Thyroid gland (tissue), 4 donors: ENCODE measurements around the gene CFAP99. TPM values are rescaled to one million over a fixed set of nuclear protein-coding genes. Genes with fewer than 3 reads are reported as not detected.

ENCODE experiments used
- DNase-seq, 2 donors: peaks; one replicate each; pipeline ENCODE4 v3.0.0-alpha.2; 2019
- H3K27ac ChIP-seq, 3 donors: fragments of 200-600 bp; sonication (generic); 1 replicate in 2 of 3; 2 replicates in 1 of 3; pipeline ENCODE4 v1.5.1; 2016 to 2019; ENCODE audit warnings: mild to moderate bottlenecking in 1 of 3, moderate library complexity in 1 of 3
- H3K27me3 ChIP-seq: fragments of 200-600 bp; sonication (generic); one replicate; pipeline ENCODE4 v1.5.1; 2019
- H3K36me3 ChIP-seq, 2 donors: fragments of 200-600 bp; sonication (generic); one replicate each; pipeline ENCODE4 v1.5.1; 2016 to 2019
- H3K4me1 ChIP-seq, 2 donors: fragments of 200-600 bp; sonication (generic); one replicate each; pipeline ENCODE4 v1.5.1; 2017 to 2019
- H3K4me3 ChIP-seq, 3 donors: fragments of 200-600 bp; sonication (generic); replicated peaks in 1 of 3; 1 replicate in 2 of 3; 2 replicates in 1 of 3; pipeline ENCODE4 v1.5.1; 2016; ENCODE audit warnings: mild to moderate bottlenecking in 1 of 3
- H3K9me3 ChIP-seq: fragments of 200-600 bp; sonication (generic); one replicate; pipeline ENCODE4 v1.5.1; 2017
- POLR2A ChIP-seq, 2 donors: fragments of 450-650 bp; IDR thresholded peaks; one replicate each; pipeline ENCODE4 v1.6.1; 2017; ENCODE audit warnings: antibody characterized with exemption in 2 of 2, mild to moderate bottlenecking in 2 of 2, moderate library complexity in 1 of 2
- WGBS, 2 donors: methylation state at CpG; one replicate each; pipeline ENCODE4 v1.1.5; 2017; 5-methylcytosine and 5-hydroxymethylcytosine counted together
- intact Hi-C: fragments of 100-400 bp; cut with DNase I; formaldehyde crosslinking; loops from one replicate; pipeline ENCODE4 v1.15.1; 2023
- total RNA-seq, 4 donors: library from RNA; depleted of rRNA; stranded (reverse); fragments of >200 nt; gene quantifications; one replicate each; pipeline ENCODE4 v1.2.3, GENCODE V29; 2016
- TF ChIP-seq, protein P1 (sequence below), 6 experiments: fragments of 200-600 bp in 3 of 6; fragments of 450-650 bp in 3 of 6; sonication (generic) in 3 of 6; IDR thresholded peaks; one replicate each; pipeline ENCODE4 v1.5.1; 2016 to 2019; ENCODE audit warnings: antibody characterized with exemption in 6 of 6, mild to moderate bottlenecking in 2 of 6, inconsistent platforms in 1 of 6, moderate library complexity in 1 of 6

The CFAP99 gene
- total RNA-seq, 4 donors from 2014 or later: 0.27 to 1.9 (median 1.1) TPM; not detected in 1

DNA sequence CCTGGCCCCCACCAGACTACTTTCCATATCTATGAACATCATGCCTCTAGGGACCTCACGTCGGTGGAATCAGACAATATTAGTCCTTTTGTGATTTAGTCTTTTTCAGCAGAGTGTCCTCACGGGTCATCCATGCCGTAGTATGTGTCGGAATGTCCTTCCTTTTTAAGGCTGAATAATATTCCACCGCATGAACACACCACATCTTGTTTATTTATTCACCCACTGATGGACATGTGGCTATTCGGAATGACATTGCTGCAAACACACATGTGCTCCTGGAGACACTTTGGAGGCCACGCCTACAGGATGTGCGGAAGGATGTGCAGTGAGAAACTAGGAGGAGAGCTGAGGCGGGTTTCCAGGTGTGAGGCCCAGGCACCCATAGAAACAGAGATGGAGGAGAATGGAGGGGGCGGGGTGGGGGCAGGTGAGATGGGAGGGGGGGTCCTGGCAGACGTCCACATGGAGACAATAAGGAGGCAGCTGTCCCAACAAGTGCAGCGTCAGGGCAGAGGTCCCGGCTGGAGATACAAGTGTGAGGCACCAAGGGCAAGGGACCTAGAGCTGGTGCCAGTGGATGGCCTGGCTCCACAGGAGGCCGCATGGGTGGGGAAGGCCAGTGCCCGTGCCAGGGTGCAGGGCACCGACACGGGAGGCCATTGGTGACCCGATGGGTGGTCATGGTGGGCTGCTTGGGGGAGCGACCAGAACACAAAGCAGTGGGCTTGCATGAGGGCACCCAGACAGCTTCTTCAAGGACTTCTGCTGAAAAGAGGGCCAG is 21.0 kb upstream of the CFAP99 start:
- no peaks in the 10 kb centered on the region for H3K36me3 ChIP-seq
- H3K9me3 ChIP-seq: no peaks in the 10 kb centered on the region
- no peaks in the 10 kb centered on the region for H3K27me3 ChIP-seq
- H3K4me1 ChIP-seq: peaks cover 4 to 24% of the 10 kb centered on the region in 2 donors
- TF ChIP-seq, protein P1, sequence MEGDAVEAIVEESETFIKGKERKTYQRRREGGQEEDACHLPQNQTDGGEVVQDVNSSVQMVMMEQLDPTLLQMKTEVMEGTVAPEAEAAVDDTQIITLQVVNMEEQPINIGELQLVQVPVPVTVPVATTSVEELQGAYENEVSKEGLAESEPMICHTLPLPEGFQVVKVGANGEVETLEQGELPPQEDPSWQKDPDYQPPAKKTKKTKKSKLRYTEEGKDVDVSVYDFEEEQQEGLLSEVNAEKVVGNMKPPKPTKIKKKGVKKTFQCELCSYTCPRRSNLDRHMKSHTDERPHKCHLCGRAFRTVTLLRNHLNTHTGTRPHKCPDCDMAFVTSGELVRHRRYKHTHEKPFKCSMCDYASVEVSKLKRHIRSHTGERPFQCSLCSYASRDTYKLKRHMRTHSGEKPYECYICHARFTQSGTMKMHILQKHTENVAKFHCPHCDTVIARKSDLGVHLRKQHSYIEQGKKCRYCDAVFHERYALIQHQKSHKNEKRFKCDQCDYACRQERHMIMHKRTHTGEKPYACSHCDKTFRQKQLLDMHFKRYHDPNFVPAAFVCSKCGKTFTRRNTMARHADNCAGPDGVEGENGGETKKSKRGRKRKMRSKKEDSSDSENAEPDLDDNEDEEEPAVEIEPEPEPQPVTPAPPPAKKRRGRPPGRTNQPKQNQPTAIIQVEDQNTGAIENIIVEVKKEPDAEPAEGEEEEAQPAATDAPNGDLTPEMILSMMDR (IDR thresholded peaks at IDR 0.05): no peak
- TF ChIP-seq POLR2A (IDR thresholded peaks at IDR 0.05): no peak
- DNase-seq: no peak
- WGBS, 2 donors: 82 to 83% methylated on average over 20 of the region's 20 CpGs
- no peak overlapping the region for H3K4me3 ChIP-seq
- no peak overlapping the region for H3K27ac ChIP-seq
- intact Hi-C loops: no loop called here

DNA sequence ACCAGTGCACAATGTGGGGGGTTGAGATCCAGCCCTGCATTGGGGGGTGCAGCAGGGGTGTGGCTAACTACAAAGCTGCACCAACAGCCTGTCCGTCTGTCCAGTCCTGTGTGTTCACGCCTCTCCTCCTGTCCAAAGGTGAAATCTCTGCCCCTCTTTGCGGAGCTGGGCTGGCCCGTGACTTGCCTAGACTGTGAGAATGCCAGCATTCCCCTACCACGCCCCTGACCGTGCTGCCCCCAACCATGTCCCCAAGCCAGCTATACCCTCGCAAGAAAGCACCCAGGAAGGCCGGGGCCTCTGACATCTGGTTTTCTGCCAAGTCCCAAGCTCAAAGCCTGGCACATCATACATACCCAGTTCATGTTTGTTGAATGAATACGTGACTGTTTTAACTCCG is 19.5 kb upstream of the CFAP99 start:
- WGBS, 2 donors: 86 to 93% methylated on average over 10 of the region's 10 CpGs
- no peaks in the 10 kb centered on the region for H3K36me3 ChIP-seq
- no peaks in the 10 kb centered on the region for H3K9me3 ChIP-seq
- no peak for DNase-seq
- H3K27me3 ChIP-seq: no peaks in the 10 kb centered on the region
- H3K4me3 ChIP-seq: no peak overlapping the region
- peaks cover 4 to 15% of the 10 kb centered on the region in 2 donors for H3K4me1 ChIP-seq
- H3K27ac ChIP-seq: no peak overlapping the region
- TF ChIP-seq POLR2A (IDR thresholded peaks at IDR 0.05): no peak
- intact Hi-C loops: no loop called here

DNA sequence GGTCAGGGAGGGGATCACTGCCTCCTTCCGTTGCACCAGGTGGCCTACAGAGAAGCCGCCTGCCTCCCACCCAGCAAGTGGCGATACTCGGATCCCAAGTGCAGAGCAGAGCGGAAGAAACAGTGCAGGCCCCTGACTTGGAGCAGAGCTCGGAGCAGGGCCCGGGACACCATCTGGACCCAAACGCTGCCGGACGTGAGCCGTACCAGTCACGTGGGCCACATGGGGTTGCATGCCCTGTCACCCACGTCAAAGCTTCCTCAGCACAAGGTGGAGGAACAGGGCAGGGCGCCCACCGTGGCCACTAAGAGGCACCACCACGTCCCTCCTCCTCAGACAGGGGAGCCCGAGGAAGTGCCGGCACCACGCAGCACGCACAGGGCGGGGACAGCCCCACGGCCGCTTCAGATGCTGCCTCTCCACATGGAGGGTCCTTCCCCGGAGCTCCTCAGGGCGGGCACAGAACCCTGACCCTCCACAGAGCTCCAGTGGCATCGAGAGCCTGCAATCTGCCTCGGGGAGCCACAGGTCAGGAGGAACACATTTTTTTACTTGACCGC is 19.0 kb upstream of the CFAP99 start:
- H3K27ac ChIP-seq: no peak overlapping the region
- peaks cover 4 to 15% of the 10 kb centered on the region in 2 donors for H3K4me1 ChIP-seq
- no peaks in the 10 kb centered on the region for H3K9me3 ChIP-seq
- 76 to 85% methylated on average over 17 to 28 of the region's 28 CpGs for WGBS, 2 donors
- DNase-seq: no peak
- intact Hi-C loops: no loop called here
- H3K4me3 ChIP-seq: no peak overlapping the region
- H3K27me3 ChIP-seq: no peaks in the 10 kb centered on the region
- TF ChIP-seq POLR2A (IDR thresholded peaks at IDR 0.05): no peak
- no peaks in the 10 kb centered on the region for H3K36me3 ChIP-seq

DNA sequence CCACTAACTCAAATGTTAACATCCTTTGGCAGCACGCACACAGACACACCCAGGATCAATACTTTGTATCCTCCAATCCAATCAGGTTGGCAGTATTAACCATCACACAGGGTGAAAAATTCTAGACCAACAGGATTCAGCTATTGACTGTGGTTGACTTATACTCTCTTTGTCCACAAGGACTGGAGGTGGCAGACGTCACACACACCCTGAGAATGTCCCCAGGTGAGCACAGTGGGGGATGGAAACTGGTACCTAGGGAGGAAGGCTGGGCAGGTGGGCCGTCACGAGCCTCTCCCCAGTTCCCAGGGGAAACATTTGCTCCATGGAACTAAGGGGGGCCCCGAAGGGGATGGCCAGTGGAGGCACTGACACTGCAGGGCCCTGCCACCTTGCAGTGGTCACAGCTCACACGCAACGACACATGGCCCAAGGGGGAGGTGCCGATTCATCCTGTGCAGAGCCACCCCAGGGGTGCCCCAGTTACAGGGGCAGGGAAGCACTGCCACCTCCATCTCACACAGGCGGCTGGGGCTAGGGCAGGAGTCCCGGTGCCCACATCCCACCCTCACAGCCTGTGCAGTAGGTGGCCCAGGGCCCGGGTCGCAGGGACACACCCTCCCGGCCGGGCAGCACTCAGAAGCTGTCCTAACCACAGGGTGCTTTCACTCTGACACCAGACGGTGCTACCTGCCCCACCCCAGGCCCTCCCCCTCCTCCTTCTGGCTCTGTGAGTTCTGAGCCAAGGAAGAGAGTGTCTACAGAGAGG is 17.7 kb upstream of the CFAP99 start:
- no peak for TF ChIP-seq POLR2A (IDR thresholded peaks at IDR 0.05)
- TF ChIP-seq, protein P1 (IDR thresholded peaks at IDR 0.05): no peak
- intact Hi-C loops: no loop called here
- no peaks in the 10 kb centered on the region for H3K36me3 ChIP-seq
- H3K4me3 ChIP-seq: no peak overlapping the region
- 78 to 83% methylated on average over 9 of the region's 15 CpGs for WGBS, 2 donors
- DNase-seq: no peak
- no peaks in the 10 kb centered on the region for H3K27me3 ChIP-seq
- H3K9me3 ChIP-seq: no peaks in the 10 kb centered on the region
- no peak overlapping the region for H3K27ac ChIP-seq
- H3K4me1 ChIP-seq: peaks cover 4 to 15% of the 10 kb centered on the region in 2 donors

DNA sequence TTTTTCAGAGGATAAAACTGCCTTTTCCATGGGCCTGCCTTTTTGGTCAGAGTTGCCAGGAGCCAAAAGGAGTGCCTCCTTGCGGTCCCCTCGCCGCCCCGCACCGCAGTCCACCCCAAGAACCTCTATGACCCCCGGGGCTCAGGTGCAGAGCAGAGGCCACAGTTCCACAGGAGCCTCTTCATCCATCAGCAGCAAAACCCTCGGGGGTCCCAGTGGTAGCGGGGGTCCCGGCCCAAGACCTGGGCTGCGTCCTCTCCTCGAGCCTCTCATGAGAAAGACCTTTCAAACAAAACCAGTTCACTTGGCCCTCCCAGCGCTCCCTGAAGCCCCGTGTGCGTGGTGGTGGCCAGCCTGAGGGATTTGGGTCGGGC is 17.2 kb upstream of the CFAP99 start:
- Histone ChIP-seq H3K4me1 (peaks cover 4 to 15% of the 10 kb centered on the region in 2 donors), H3K4me3 (no peak overlapping the region), H3K27me3 (no peaks in the 10 kb centered on the region), H3K27ac (no peak overlapping the region), H3K9me3 (no peaks in the 10 kb centered on the region), H3K36me3 (no peaks in the 10 kb centered on the region)
- intact Hi-C loops: no loop called here
- no peak for DNase-seq
- WGBS, 2 donors: 87% methylated on average over 5 of the region's 15 CpGs; no CpG with 5 or more reads in 1 of the 2 donors
- TF ChIP-seq, protein P1 (IDR thresholded peaks at IDR 0.05): no peak
- no peak for TF ChIP-seq POLR2A (IDR thresholded peaks at IDR 0.05)
